DND-41 (cell line): ENCODE data around the gene PFKFB3.

Experiments
- ATAC-seq: fragments of 200-7000 bp; cut with Tn5 transposase; 3 replicates; pipeline ENCODE4 v1.9.1; 2021; ENCODE audit warnings: low read depth; ENCODE audit not compliant: insufficient read depth
- DNase-seq: peaks from one replicate; pipeline ENCODE4 v3.0.0-alpha.2; 2020
- H2AFZ ChIP-seq: 2 replicates; pipeline ENCODE4 v1.6.0; 2012; ENCODE audit warnings: low read depth, low read length
- H3K27ac ChIP-seq: 2 replicates; pipeline ENCODE4 v1.5.1; 2012; ENCODE audit warnings: low read length, inconsistent platforms
- H3K27me3 ChIP-seq: fragments of 200-600 bp; sonication (generic); 2 replicates; pipeline ENCODE4 v1.6.0; 2012; ENCODE audit warnings: low read length, mild to moderate bottlenecking, inconsistent platforms; ENCODE audit not compliant: insufficient read depth, poor library complexity
- H3K36me3 ChIP-seq: 2 replicates; pipeline ENCODE4 v1.5.1; 2012; ENCODE audit warnings: low read length, inconsistent platforms; ENCODE audit not compliant: insufficient read depth
- H3K4me1 ChIP-seq: 2 replicates; pipeline ENCODE4 v1.5.1; 2012; ENCODE audit warnings: mild to moderate bottlenecking, low read length; ENCODE audit not compliant: insufficient read depth
- H3K4me2 ChIP-seq: 2 replicates; pipeline ENCODE4 v1.6.0; 2012; ENCODE audit warnings: mild to moderate bottlenecking, moderate library complexity, low read length, inconsistent platforms; ENCODE audit not compliant: insufficient read depth
- H3K4me3 ChIP-seq, 2 experiments: fragments of 200-600 bp in 1 of 2; shearing (Covaris generic) in 1 of 2; 2 replicates each; pipeline ENCODE4 v1.5.1; 2012 to 2016; ENCODE audit warnings: inconsistent platforms in 2 of 2, low read length in 2 of 2, mild to moderate bottlenecking in 2 of 2, low read depth in 1 of 2, moderate library complexity in 1 of 2
- H3K79me2 ChIP-seq: 2 replicates; pipeline ENCODE4 v1.6.0; 2012; ENCODE audit warnings: low read length, inconsistent platforms; ENCODE audit not compliant: insufficient read depth
- H3K9ac ChIP-seq: 2 replicates; pipeline ENCODE4 v1.6.0; 2012; ENCODE audit warnings: low read depth, mild to moderate bottlenecking, inconsistent platforms, low read length, moderate library complexity
- H3K9me3 ChIP-seq: 2 replicates; pipeline ENCODE4 v1.5.1; 2012; ENCODE audit warnings: low read length, moderate library complexity, mild to moderate bottlenecking, inconsistent platforms; ENCODE audit not compliant: insufficient read depth, severe bottlenecking
- H4K20me1 ChIP-seq: 2 replicates; pipeline ENCODE4 v1.6.0; 2012; ENCODE audit warnings: low read length; ENCODE audit not compliant: insufficient read depth
- CTCF ChIP-seq: IDR thresholded peaks from 2 replicates; pipeline ENCODE4 v1.5.1; 2012; ENCODE audit warnings: borderline replicate concordance, low read length, moderate library complexity, mild to moderate bottlenecking; ENCODE audit not compliant: poor library complexity, severe bottlenecking; ENCODE audit errors: extremely low read depth
- EZH2 ChIP-seq: IDR thresholded peaks from 3 replicates; pipeline ENCODE4 v1.6.1; 2012; ENCODE audit warnings: borderline replicate concordance, low read depth, mild to moderate bottlenecking, moderate library complexity, low read length, inconsistent platforms; ENCODE audit not compliant: severe bottlenecking

Gene PFKFB3

GRCh38 chr10:6229290-6229689 lies 26.6 kb downstream of the PFKFB3 start:
- H3K4me1 ChIP-seq, result no peaks in the 10 kb centered on the region
- no peaks in the 10 kb centered on the region for H3K9me3 ChIP-seq
- no peak overlapping the region for H3K4me2 ChIP-seq
- TF ChIP-seq CTCF, result no peak
- no peak for TF ChIP-seq EZH2
- no peaks in the 10 kb centered on the region for H3K27me3 ChIP-seq
- no peak overlapping the region for H3K9ac ChIP-seq
- no peak for DNase-seq
- no peak overlapping the region for H3K4me3 ChIP-seq
- no peak for ATAC-seq
- H3K79me2 ChIP-seq, result peaks cover 2% of the 10 kb centered on the region; the same call in 1 of the 2 replicates
- H3K27ac ChIP-seq, result no peak overlapping the region
- no peak overlapping the region for H2AFZ ChIP-seq
- peaks cover 96% of the 10 kb centered on the region for H3K36me3 ChIP-seq
- H4K20me1 ChIP-seq, result peaks cover 45% of the 10 kb centered on the region

DNA sequence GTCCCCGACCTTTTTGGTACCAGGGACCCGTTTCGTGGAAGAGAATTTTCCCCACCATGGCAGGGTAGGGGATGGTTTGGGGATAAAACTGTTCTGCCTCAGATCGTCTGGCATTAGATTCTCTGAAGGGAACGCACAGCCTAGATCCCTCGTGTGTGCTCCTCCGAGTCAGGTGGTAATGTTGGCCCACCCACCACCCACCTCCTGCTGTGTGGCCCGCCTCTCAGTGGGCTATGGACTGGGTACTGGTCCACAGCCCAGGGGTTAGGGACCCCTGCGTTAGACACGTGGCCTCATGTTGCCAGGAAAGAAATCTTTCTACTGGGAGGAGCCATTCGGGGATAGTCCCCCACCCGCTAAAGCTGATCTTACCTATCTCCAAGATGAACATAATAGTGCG lies 27.0 kb downstream of the PFKFB3 start:
- no peaks in the 10 kb centered on the region for H3K27me3 ChIP-seq
- H3K27ac ChIP-seq, result no peak overlapping the region
- no peak overlapping the region for H3K9ac ChIP-seq
- no peak overlapping the region for H2AFZ ChIP-seq
- H3K4me1 ChIP-seq, result no peaks in the 10 kb centered on the region
- peaks cover 43% of the 10 kb centered on the region for H4K20me1 ChIP-seq
- no peak for ATAC-seq
- H3K9me3 ChIP-seq, result no peaks in the 10 kb centered on the region
- no peak for DNase-seq
- H3K4me3 ChIP-seq, result no peak overlapping the region
- TF ChIP-seq EZH2, result no peak
- no peak for TF ChIP-seq CTCF
- H3K36me3 ChIP-seq, result peaks cover 96% of the 10 kb centered on the region
- H3K79me2 ChIP-seq, result peaks cover 2% of the 10 kb centered on the region; the same call in 1 of the 2 replicates
- no peak overlapping the region for H3K4me2 ChIP-seq

GRCh38 chr10:6230315-6230714 lies 27.6 kb downstream of the PFKFB3 start:
- H3K36me3 ChIP-seq, result peaks cover 94% of the 10 kb centered on the region
- DNase-seq (no peak), ATAC-seq (no peak)
- no peak overlapping the region for H3K9ac ChIP-seq
- H3K4me3 ChIP-seq, result no peak overlapping the region
- no peak overlapping the region for H3K27ac ChIP-seq
- TF ChIP-seq CTCF, result no peak
- TF ChIP-seq EZH2, result no peak
- no peaks in the 10 kb centered on the region for H3K9me3 ChIP-seq
- H4K20me1 ChIP-seq, result peaks cover 41% of the 10 kb centered on the region; the same call in 1 of the 2 replicates
- H3K4me2 ChIP-seq, result no peak overlapping the region
- H3K4me1 ChIP-seq, result no peaks in the 10 kb centered on the region
- H2AFZ ChIP-seq, result no peak overlapping the region
- no peaks in the 10 kb centered on the region for H3K27me3 ChIP-seq
- peaks cover 2% of the 10 kb centered on the region; the same call in 1 of the 2 replicates for H3K79me2 ChIP-seq

- Histone ChIP-seq H2AFZ (no peak overlapping the region), H3K4me3 (no peak overlapping the region), H3K27me3 (no peaks in the 10 kb centered on the region), H4K20me1 (peaks cover 38% of the 10 kb centered on the region; the same call in 1 of the 2 replicates), H3K27ac (no peak overlapping the region), H3K79me2 (peaks cover 2% of the 10 kb centered on the region; the same call in 1 of the 2 replicates), H3K9ac (no peak overlapping the region), H3K36me3 (peaks cover 92% of the 10 kb centered on the region), H3K9me3 (no peaks in the 10 kb centered on the region), H3K4me1 (no peaks in the 10 kb centered on the region), H3K4me2 (no peak overlapping the region)
- TF ChIP-seq EZH2 (no peak), CTCF (no peak)
- ATAC-seq (no peak), DNase-seq (no peak)
Observed at GRCh38 chr10:6231146-6231545, 28.4 kb downstream of the PFKFB3 start.
